HEK293 (cell line): ENCODE data around the gene GPX4.
A peak's percentile ranks its signal among the peaks of the same experiment; 100 is the strongest.

Source experiments
- CTCF ChIA-PET: fragments of 350-600 bp; formaldehyde crosslinking; extraction: SDS; loops from one replicate; lab custom pipeline; 2021; ENCODE audit warnings: antibody characterized with exemption; lab: Yijun Ruan, JAX
- POLR2A ChIA-PET: fragments of 300-600 bp; formaldehyde crosslinking; extraction: SDS; loops from one replicate; lab custom pipeline; 2020; ENCODE audit warnings: antibody characterized with exemption, inconsistent platforms; lab: Yijun Ruan, JAX
- H3K27ac ChIP-seq: fragments of 200-500 bp; sonication (Bioruptor generic); 2 replicates; pipeline ENCODE4 v1.5.1; 2014; ENCODE audit warnings: low read depth, low read length, control low read depth, inconsistent platforms; ENCODE audit errors: extremely low read depth
- H3K36me3 ChIP-seq, 2 experiments: fragments of 200-500 bp in 1 of 2; sonication (Bioruptor generic) in 1 of 2; 1 replicate in 1 of 2; 2 replicates in 1 of 2; pipeline ENCODE4 v1.5.1; 2014 to 2017; ENCODE audit warnings: inconsistent platforms in 2 of 2, low read length in 2 of 2; ENCODE audit not compliant: control insufficient read depth in 2 of 2, insufficient read depth in 1 of 2
- H3K4me1 ChIP-seq: fragments of 200-500 bp; sonication (Bioruptor generic); 2 replicates; pipeline ENCODE4 v1.5.1; 2014; ENCODE audit warnings: mild to moderate bottlenecking, low read length, inconsistent platforms; ENCODE audit not compliant: control insufficient read depth, insufficient read depth
- H3K4me3 ChIP-seq: 2 replicates; pipeline ENCODE4 v1.5.1; 2011; ENCODE audit warnings: low read depth, mild to moderate bottlenecking, control low read depth, low read length, moderate library complexity
- H3K9me3 ChIP-seq: fragments of 200-500 bp; sonication (Bioruptor generic); 2 replicates; pipeline ENCODE4 v1.5.1; 2014; ENCODE audit warnings: low read depth, low read length, inconsistent platforms; ENCODE audit not compliant: control insufficient read depth, insufficient read depth
- GLIS2 ChIP-seq: fragments of 450-650 bp; formaldehyde crosslinking; IDR thresholded peaks from 2 replicates; pipeline ENCODE4 v1.5.1; 2016; ENCODE audit warnings: missing biosample characterization, missing genetic modification characterization
- KLF10 ChIP-seq: fragments of 450-650 bp; IDR thresholded peaks from 2 replicates; pipeline ENCODE4 v1.5.1; 2018; ENCODE audit warnings: missing biosample characterization, mild to moderate bottlenecking, missing genetic modification characterization
- KLF8 ChIP-seq: fragments of 450-650 bp; formaldehyde crosslinking; IDR thresholded peaks from 2 replicates; pipeline ENCODE4 v1.5.1; 2016; ENCODE audit warnings: missing biosample characterization, missing genetic modification characterization
- PATZ1 ChIP-seq: fragments of 450-650 bp; formaldehyde crosslinking; IDR thresholded peaks from 2 replicates; pipeline ENCODE4 v1.5.1; 2016; ENCODE audit warnings: missing biosample characterization, missing genetic modification characterization
- RBAK ChIP-seq: fragments of 450-650 bp; formaldehyde crosslinking; IDR thresholded peaks from 2 replicates; pipeline ENCODE4 v1.5.1; 2016; ENCODE audit warnings: missing biosample characterization, missing genetic modification characterization
- REPIN1 ChIP-seq: fragments of 450-650 bp; formaldehyde crosslinking; IDR thresholded peaks from 2 replicates; pipeline ENCODE4 v1.5.1; 2017; ENCODE audit warnings: missing biosample characterization, missing genetic modification characterization, low read depth
- SCRT2 ChIP-seq: fragments of 450-650 bp; formaldehyde crosslinking; IDR thresholded peaks from 2 replicates; pipeline ENCODE4 v1.5.1; 2016; ENCODE audit warnings: missing biosample characterization, missing genetic modification characterization
- SP7 ChIP-seq: fragments of 450-650 bp; formaldehyde crosslinking; IDR thresholded peaks from 2 replicates; pipeline ENCODE4 v1.5.1; 2016; ENCODE audit warnings: missing biosample characterization, missing genetic modification characterization
- ZBTB10 ChIP-seq: fragments of 450-650 bp; formaldehyde crosslinking; IDR thresholded peaks from 2 replicates; pipeline ENCODE4 v1.5.1; 2016; ENCODE audit warnings: missing biosample characterization, missing genetic modification characterization
- ZNF114 ChIP-seq: fragments of 450-650 bp; formaldehyde crosslinking; IDR thresholded peaks from 2 replicates; pipeline ENCODE4 v1.5.0; 2017; ENCODE audit warnings: missing biosample characterization, missing genetic modification characterization
- ZNF155 ChIP-seq: fragments of 450-650 bp; formaldehyde crosslinking; IDR thresholded peaks from 2 replicates; pipeline ENCODE4 v1.5.1; 2016; ENCODE audit warnings: missing biosample characterization, missing genetic modification characterization
- ZNF174 ChIP-seq: fragments of 450-650 bp; formaldehyde crosslinking; IDR thresholded peaks from 2 replicates; pipeline ENCODE4 v1.5.0; 2017; ENCODE audit warnings: missing biosample characterization, mild to moderate bottlenecking, missing genetic modification characterization
- ZNF555 ChIP-seq: fragments of 450-650 bp; formaldehyde crosslinking; conservative IDR thresholded peaks from 2 replicates; pipeline ENCODE4 v1.5.1; 2017; ENCODE audit warnings: missing biosample characterization, mild to moderate bottlenecking, missing genetic modification characterization, inconsistent platforms
- ZNF558 ChIP-seq: fragments of 450-650 bp; formaldehyde crosslinking; IDR thresholded peaks from 2 replicates; pipeline ENCODE4 v1.5.1; 2016; ENCODE audit warnings: missing biosample characterization, missing genetic modification characterization
- ZNF560 ChIP-seq: fragments of 450-650 bp; formaldehyde crosslinking; IDR thresholded peaks from 2 replicates; pipeline ENCODE4 v1.5.1; 2017; ENCODE audit warnings: missing biosample characterization, missing genetic modification characterization, borderline replicate concordance
- ZNF624 ChIP-seq: fragments of 450-650 bp; formaldehyde crosslinking; IDR thresholded peaks from 2 replicates; pipeline ENCODE4 v1.5.1; 2017; ENCODE audit warnings: missing biosample characterization, missing genetic modification characterization
- ZNF777 ChIP-seq: fragments of 450-650 bp; formaldehyde crosslinking; IDR thresholded peaks from 2 replicates; pipeline ENCODE4 v1.5.1; 2017; ENCODE audit warnings: missing biosample characterization, missing genetic modification characterization, borderline replicate concordance
- ZNF785 ChIP-seq: fragments of 450-650 bp; formaldehyde crosslinking; IDR thresholded peaks from 2 replicates; pipeline ENCODE4 v1.5.1; 2016; ENCODE audit warnings: missing biosample characterization, missing genetic modification characterization
- ZNF843 ChIP-seq: fragments of 450-650 bp; formaldehyde crosslinking; IDR thresholded peaks from 2 replicates; pipeline ENCODE4 v1.5.1; 2016; ENCODE audit warnings: missing biosample characterization, missing genetic modification characterization
- TF ChIP-seq, protein P1 (sequence below): fragments of 450-650 bp; formaldehyde crosslinking; conservative IDR thresholded peaks from 2 replicates; pipeline ENCODE4 v1.5.1; 2016; ENCODE audit warnings: low read depth, missing biosample characterization, missing genetic modification characterization

GPX4 gene

DNA sequence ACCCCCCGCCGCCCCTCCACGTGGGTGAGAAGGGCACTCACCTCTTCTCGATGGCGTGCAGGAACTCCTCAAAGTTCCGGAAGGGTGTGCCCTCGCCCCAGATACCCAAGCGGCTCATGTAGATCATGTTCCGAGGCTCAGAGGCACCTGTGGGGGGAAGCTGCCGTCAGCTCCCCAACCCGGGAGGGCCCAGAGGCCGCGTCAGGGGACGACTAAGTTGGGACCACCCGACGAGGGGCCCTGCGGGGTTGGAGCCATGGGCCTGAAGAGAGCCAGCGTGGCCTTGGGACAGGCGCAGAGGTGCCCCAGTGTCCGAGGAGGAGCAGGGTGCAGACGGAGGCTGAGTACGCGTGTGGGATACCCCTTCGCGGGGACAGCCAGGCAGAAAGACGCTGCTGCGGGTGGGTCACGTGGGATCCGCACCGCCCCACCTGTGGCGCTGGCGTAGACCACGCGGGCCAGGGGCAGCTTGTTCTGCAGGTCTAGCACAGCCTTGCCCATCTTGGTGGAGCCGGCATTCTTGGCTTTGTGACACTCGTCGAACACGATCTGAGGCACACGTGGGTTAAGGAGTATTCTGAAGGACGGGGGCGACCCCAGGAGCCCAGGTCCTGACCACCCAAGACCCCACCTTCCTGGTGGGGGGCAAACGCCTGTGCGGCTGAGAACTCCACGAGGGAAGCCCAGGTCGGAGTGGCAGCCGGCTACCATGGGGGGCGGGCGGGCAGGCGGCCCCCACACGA lies 15.9 kb downstream of the GPX4 start:
- H3K27ac ChIP-seq, result no peak overlapping the region
- ChIA-PET CTCF (interaction anchor here (0.9 kb wide), 1 partner anchor 98 kb away, joined by 5 read pairs; no protein-coding TSS in a partner anchor), POLR2A (no interaction called here)
- no peak overlapping the region for H3K4me3 ChIP-seq
- TF ChIP-seq RBAK (tag by site-specific recombination) (no peak), SCRT2 (tag by site-specific recombination) (0 out of 2 replicates have a peak, but pooled peaks have one; percentile 17), ZNF560 (tag by site-specific recombination) (no peak), PATZ1 (tag by site-specific recombination) (0 out of 2 replicates have a peak, but pooled peaks have one; percentile 39), ZNF555 (tag by site-specific recombination) (no peak), SP7 (tag by site-specific recombination) (no peak), ZNF785 (no peak), REPIN1 (tag by site-specific recombination) (no peak), ZBTB10 (tag by site-specific recombination) (no peak), GLIS2 (0 out of 2 replicates have a peak, but pooled peaks have one; percentile 25), ZNF624 (no peak), KLF8 (peak; percentile 58; the same call in 1 of the 2 replicates)
- TF ChIP-seq, all 188 proteins: peak for 4
- H3K4me1 ChIP-seq, result no peaks in the 10 kb centered on the region
- no peaks in the 10 kb centered on the region for H3K9me3 ChIP-seq
- peaks cover 7 to 55% of the 10 kb centered on the region in 2 experiments; a peak in 2 of 3 replicates for H3K36me3 ChIP-seq

DNA sequence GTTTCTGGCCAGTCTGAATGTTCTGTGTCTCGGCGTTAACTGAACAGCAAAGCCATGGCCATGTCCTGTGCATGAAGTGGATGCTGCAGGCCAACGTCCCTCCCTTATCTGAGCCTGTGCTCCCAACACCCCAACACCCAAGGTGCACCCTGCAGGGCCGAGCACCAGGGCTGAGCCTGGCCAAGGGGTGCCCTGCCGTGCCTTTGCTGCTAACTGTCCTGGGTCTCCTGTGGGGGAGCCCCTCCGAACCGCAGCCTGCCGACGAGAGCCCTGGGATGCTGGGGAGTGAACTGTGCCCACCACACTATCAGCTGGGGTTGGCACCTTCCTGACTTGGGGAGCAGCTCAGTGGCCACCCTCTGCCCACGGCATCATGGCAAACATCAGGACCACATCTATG lies 17.6 kb downstream of the GPX4 start:
- Histone ChIP-seq H3K27ac (no peak overlapping the region), H3K4me1 (no peaks in the 10 kb centered on the region), H3K9me3 (no peaks in the 10 kb centered on the region), H3K4me3 (no peak overlapping the region), H3K36me3 (peaks cover 7 to 60% of the 10 kb centered on the region in 2 experiments; a peak in 2 of 3 replicates)
- CTCF ChIA-PET, result no interaction called here
- POLR2A ChIA-PET, result no interaction called here
- TF ChIP-seq ZNF174 (no peak), ZNF155 (tag by site-specific recombination) (no peak), ZNF843 (tag by site-specific recombination) (no peak), ZNF114 (no peak), ZNF558 (no peak), KLF10 (tag by site-specific recombination) (no peak), ZNF777 (tag by site-specific recombination) (no peak)
- TF ChIP-seq, protein P1, sequence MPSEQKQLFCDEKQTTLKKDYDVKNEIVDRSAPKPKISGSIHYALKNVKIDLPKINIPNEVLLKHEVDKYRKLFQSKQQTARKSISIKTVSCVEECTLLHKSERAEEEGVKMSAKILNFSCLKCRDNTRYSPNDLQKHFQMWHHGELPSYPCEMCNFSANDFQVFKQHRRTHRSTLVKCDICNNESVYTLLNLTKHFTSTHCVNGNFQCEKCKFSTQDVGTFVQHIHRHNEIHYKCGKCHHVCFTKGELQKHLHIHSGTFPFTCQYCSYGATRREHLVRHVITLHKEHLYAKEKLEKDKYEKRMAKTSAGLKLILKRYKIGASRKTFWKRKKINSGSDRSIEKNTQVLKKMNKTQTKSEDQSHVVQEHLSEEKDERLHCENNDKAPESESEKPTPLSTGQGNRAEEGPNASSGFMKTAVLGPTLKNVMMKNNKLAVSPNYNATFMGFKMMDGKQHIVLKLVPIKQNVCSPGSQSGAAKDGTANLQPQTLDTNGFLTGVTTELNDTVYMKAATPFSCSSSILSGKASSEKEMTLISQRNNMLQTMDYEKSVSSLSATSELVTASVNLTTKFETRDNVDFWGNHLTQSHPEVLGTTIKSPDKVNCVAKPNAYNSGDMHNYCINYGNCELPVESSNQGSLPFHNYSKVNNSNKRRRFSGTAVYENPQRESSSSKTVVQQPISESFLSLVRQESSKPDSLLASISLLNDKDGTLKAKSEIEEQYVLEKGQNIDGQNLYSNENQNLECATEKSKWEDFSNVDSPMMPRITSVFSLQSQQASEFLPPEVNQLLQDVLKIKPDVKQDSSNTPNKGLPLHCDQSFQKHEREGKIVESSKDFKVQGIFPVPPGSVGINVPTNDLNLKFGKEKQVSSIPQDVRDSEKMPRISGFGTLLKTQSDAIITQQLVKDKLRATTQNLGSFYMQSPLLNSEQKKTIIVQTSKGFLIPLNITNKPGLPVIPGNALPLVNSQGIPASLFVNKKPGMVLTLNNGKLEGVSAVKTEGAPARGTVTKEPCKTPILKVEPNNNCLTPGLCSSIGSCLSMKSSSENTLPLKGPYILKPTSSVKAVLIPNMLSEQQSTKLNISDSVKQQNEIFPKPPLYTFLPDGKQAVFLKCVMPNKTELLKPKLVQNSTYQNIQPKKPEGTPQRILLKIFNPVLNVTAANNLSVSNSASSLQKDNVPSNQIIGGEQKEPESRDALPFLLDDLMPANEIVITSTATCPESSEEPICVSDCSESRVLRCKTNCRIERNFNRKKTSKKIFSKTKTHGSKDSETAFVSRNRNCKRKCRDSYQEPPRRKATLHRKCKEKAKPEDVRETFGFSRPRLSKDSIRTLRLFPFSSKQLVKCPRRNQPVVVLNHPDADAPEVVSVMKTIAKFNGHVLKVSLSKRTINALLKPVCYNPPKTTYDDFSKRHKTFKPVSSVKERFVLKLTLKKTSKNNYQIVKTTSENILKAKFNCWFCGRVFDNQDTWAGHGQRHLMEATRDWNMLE (tag by site-specific recombination), result no peak
